AG20443 (cell line): ENCODE measurements around the gene CACNA2D3.
"Not testable (repeated sequence)": the region's sequence is repeated elsewhere in the genome, so short reads cannot be mapped to it uniquely, and the experiment has no call there.

Experiments
- DNase-seq: peaks from one replicate; pipeline ENCODE4 v3.0.0; 2012; ENCODE audit warnings: low spot score, mixed read lengths

The CACNA2D3 gene

DNA sequence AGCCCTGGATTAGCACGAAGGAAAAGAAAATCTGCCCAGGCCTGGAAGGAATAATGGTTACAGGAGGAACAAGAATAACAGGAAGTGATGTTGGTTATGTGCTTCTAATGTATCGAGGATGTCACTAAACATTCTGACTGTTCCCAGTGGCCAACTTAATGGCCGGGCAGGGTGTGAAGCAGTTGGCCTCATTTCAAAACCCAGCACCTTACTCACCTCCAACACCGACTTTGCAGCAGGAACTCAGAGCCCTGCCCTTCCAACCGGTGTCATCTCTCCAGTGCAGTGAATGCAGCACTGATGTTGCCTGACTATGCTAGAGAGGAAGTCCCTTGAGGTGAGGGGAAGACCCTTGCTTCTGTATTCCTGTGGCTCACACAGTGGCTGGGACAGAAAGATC is 967.9 kb downstream of the CACNA2D3 start:
- DNase-seq: no peak

DNA sequence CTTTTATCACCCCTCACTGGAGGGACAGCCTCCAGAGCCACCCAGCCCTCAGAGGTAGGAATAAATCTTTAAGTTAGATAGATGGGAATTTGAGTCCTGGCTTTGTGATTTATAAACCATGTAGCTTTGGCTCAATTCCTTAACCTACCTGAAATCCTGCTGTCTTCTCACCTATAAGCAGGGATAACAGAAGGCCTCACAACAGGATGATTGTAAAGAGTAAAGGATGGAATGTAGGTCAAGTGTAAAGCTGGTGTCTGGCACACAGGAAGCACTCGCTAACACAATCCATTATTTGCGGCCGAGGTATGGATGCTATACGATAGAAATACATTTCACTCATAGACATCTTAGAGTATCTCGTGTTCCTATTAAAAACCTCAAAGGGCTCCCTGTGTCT is 968.4 kb downstream of the CACNA2D3 start:
- DNase-seq: no peak

DNA sequence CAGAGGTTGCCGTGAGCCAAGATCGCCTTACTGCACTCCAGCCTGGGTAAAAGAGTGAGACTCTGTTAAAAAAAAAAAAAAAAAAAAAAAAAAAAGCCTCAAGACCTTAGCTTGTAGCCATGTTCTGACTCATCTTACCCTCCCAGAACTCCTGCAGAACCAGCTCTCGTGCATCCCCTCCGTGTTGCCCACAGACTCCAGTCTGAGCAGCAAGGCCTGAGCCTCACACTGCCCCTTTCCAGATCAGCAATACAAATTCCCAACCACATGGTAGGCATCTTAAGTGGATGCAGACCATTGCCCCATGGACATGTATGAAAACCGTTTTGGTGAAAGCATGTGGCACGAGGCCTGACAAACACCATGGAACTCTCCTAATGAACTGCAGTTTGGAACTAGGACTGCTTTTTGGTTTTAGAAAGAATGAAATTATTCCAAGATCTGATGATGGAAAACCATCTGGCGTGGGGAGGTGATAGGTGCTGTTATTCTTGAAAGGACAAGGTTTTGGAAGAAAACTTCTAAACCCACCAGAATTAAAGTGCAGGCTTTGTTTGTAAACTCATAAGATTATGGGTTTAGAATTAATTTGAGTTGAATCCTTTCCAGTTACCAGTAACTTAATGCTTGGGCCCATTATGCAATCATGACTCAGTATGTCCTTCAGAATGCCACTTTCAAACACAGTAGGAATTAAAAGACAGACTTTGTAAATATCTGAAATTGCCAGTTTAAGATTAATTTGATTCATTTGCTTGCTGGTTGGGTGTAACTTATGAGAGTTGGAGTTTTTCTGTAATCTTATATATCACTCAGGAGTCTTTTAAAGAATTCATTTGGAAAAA is 969.3 kb downstream of the CACNA2D3 start:
- DNase-seq: peak; percentile 28

DNA sequence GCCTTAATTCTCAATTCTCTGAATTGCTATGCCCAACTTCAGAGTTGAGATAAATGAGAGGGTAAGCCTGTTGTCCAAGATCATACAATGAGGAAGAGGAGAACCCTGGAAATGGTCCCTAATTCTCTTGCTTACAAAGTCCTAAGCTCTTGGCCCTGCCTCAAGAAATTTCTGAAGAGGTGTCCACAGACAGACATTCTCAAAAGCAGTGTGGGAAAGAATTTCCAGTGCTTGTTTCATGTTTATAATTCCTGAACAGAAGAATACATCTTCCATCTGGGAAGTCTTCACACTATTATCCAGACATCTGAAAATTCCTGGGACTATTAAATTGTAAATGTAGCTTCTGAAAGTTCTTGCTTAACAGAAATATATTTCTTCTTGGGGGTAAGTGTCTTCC is 972.3 kb downstream of the CACNA2D3 start:
- no peak for DNase-seq

DNA sequence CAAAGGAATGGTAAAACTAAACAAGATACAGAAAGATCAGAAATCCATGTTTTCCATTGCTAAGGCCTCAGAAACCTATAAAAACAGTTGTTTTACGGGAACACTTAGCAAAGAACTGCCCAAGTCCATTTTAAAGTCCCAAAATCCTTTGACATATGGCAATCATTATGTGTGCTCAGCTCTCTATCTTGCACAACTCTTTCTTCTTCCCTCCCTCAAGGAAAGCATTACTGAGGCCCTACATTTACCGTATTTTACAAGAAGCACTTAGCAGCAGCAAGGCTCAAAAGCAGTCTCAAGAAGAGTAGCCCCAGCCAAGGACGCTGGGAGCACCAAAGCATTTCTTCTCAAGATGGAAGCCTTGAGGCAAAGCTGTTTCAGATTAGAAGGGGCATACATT is 975.1 kb downstream of the CACNA2D3 start:
- no peak for DNase-seq

DNA sequence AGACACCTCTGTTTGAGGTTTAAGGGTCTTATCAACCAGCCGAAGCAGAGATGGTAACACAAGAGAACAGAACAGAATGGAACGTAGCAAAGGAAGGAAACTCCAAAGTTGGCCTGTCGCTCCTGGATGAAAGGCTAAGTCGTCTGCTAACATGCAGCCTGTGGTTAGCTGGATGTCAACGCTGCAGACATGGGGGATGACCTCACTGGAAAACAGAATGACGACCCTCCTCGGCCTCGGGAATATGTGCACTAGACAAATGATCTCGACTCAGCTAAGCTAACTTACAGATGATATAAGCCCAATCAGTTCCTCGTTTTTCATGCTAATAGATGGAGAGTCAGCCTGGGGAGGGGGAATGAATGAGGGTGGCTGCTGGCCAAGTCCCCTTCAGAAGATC is 983.3 kb downstream of the CACNA2D3 start:
- DNase-seq: no peak

DNA sequence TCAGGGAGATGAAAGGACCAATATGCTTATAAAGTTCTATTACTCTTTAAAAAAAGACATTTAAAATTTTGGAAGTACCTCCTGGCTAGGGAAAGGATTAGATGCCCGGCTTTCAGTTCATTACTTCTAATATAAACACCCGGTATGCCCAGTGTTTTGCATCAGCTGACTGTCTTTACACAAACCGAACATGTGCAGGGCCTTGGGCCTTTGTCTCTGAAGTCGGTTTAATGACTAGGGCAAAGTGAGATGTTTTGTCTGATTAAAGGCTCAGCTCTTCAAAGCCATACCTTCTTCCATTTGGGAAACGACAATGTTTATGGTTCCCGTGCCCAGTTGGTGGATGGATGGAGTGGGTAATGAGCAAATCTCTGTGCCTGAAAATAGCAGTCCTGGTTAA is 984.8 kb downstream of the CACNA2D3 start:
- DNase-seq: no peak

DNA sequence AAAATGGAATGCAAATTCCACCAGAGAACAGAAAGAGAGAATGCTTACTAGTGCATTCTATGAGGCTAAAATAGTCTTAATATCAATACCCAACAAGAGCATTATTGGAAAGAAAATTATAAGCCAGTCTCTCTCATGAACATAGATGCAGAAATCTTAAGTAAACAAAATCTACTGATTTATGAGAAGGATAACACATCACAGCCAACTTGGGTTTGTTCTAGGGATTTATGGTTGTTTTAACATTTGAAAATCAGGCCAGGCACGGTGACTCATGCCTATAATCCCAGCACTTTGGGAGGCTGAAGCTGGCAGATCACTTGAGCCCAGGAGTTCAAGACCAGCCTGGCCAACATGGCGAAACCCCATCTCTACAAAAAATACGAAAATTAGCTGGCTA is 989.6 kb downstream of the CACNA2D3 start:
- DNase-seq: not testable (repeated sequence)

DNA sequence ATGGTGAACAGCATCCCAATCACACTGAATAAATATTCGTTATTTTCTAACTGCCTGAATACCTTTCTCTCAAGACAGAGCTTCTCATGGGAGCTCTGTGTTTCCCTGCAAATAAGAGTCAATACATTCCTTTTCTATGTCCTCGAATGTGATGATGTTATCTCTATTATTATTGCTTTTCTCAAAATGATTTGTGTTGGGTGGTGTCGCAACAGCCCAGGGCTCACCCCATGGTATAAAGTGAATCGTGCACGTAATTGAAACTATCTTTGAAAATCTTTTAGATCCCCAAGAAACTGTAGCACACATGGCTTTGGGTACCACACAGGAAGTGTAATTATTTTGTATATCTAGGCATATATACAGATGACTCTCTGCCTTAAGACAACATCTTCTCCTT is 996.1 kb downstream of the CACNA2D3 start:
- no peak for DNase-seq

DNA sequence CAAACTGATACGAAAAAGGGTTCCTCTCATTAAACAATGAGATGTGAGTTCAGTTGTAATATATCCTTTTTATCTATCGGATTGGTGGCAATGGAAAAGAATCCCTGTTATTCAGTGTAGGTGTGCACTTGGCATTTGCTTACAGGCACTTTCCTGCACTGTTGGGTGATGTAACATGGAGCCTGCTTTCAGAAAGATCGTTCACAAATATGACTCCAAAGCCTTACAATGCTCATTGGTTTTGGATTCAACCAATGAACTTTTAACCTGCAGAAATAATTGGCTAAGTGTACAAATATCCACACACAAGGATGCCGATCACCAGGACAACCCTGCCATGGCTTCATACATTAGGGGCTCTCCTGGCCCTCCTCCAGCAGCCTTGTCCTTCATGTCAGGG is 996.9 kb downstream of the CACNA2D3 start:
- no peak for DNase-seq

DNA sequence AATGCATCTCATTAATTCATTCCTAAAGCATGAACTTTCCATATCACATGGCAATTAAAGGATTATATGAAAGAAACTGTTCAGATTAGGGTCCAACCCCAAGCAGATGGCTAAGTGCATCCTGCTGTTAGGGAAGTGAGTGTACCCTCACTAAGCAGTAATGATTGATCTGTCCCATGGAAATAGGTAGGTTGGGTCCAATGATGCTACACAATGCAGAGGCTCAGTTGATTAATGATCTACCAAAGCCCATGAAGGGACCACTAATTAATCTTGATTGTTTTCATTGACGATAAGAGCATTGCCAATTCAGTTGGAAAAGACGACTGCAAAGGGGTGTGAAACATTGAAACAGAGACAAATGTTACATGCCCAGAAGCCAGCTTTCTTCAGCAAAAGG is 1000.0 kb downstream of the CACNA2D3 start:
- no peak for DNase-seq
